GM23338 (cell line): ENCODE data around the gene CHD8. TPM values are rescaled to one million over a fixed set of nuclear protein-coding genes. Genes with fewer than 3 reads are reported as not detected.

Source experiments
- ATAC-seq: fragments of 200-7000 bp; cut with Tn5 transposase; 3 replicates; pipeline ENCODE4 v1.9.1; 2020
- DNase-seq: peaks from one replicate; pipeline ENCODE4 v3.0.0-alpha.2; 2015; ENCODE audit warnings: low spot score
- H2AFZ ChIP-seq: fragments of 200-600 bp; sonication (generic); 2 replicates; pipeline ENCODE4 v1.8.0; 2016; ENCODE audit warnings: antibody characterized with exemption, mild to moderate bottlenecking, moderate library complexity
- H3F3A ChIP-seq: fragments of 200-600 bp; sonication (generic); replicated peaks from 2 replicates; pipeline ENCODE4 v1.8.0; 2017; ENCODE audit warnings: antibody characterized with exemption, mixed run types, low read depth
- H3K27ac ChIP-seq: fragments of 200-600 bp; sonication (generic); 2 replicates; pipeline ENCODE4 v1.6.1; 2016; ENCODE audit warnings: low read depth
- H3K27me3 ChIP-seq: fragments of 200-600 bp; sonication (generic); 2 replicates; pipeline ENCODE4 v1.8.0; 2016; ENCODE audit warnings: mild to moderate bottlenecking, mixed run types, moderate library complexity; ENCODE audit not compliant: insufficient read depth
- H3K36me3 ChIP-seq: fragments of 200-600 bp; sonication (generic); 2 replicates; pipeline ENCODE4 v1.8.0; 2016; ENCODE audit warnings: mild to moderate bottlenecking; ENCODE audit not compliant: insufficient read depth
- H3K4me1 ChIP-seq: fragments of 200-600 bp; sonication (generic); 2 replicates; pipeline ENCODE4 v1.8.0; 2016; ENCODE audit warnings: mild to moderate bottlenecking, moderate library complexity; ENCODE audit not compliant: insufficient read depth
- H3K4me2 ChIP-seq: fragments of 200-600 bp; sonication (generic); 2 replicates; pipeline ENCODE4 v1.7.1; 2017; ENCODE audit warnings: mixed run types
- H3K4me3 ChIP-seq: fragments of 200-600 bp; sonication (generic); 2 replicates; pipeline ENCODE4 v1.6.1; 2016; ENCODE audit warnings: mixed run types
- H3K79me2 ChIP-seq: fragments of 200-600 bp; sonication (generic); replicated peaks from 2 replicates; pipeline ENCODE4 v1.8.0; 2017; ENCODE audit warnings: mild to moderate bottlenecking; ENCODE audit not compliant: insufficient read depth
- H3K9me2 ChIP-seq: fragments of 200-600 bp; sonication (generic); 2 replicates; pipeline ENCODE4 v1.8.0; 2017; ENCODE audit not compliant: insufficient read depth
- H4K20me1 ChIP-seq: fragments of 200-600 bp; sonication (generic); replicated peaks from 2 replicates; pipeline ENCODE4 v1.8.0; 2017; ENCODE audit warnings: mild to moderate bottlenecking; ENCODE audit not compliant: insufficient read depth
- H3K27ac Mint-ChIP-seq: 2 replicates; pipeline ENCODE4 v1.8.0; 2020; ENCODE audit warnings: inconsistent platforms, mild to moderate bottlenecking, moderate library complexity, mixed read lengths
- H3K27me3 Mint-ChIP-seq: 3 replicates; pipeline ENCODE4 v1.8.0; 2022; ENCODE audit warnings: low read depth, mild to moderate bottlenecking, moderate library complexity, mixed read lengths, inconsistent platforms; ENCODE audit not compliant: insufficient read depth, poor library complexity
- H3K36me3 Mint-ChIP-seq: 3 replicates; pipeline ENCODE4 v1.8.0; 2021; ENCODE audit warnings: low read depth, mild to moderate bottlenecking, inconsistent platforms, moderate library complexity, mixed read lengths
- H3K4me1 Mint-ChIP-seq: 3 replicates; pipeline ENCODE4 v1.8.0; 2020; ENCODE audit warnings: mild to moderate bottlenecking, inconsistent platforms, mixed read lengths
- H3K4me3 Mint-ChIP-seq: 3 replicates; pipeline ENCODE4 v1.8.0; 2021; ENCODE audit warnings: moderate library complexity, mild to moderate bottlenecking, inconsistent platforms, mixed read lengths
- H3K9me3 Mint-ChIP-seq: 3 replicates; pipeline ENCODE4 v1.8.0; 2020; ENCODE audit warnings: moderate library complexity, mild to moderate bottlenecking, inconsistent platforms, mixed read lengths
- CREB1 ChIP-seq: fragments of 250-450 bp; sonication (Bioruptor Pico); IDR thresholded peaks from 2 replicates; pipeline ENCODE4 v1.5.0; 2020; ENCODE audit warnings: low read depth, mild to moderate bottlenecking, moderate library complexity
- EZH2 ChIP-seq: fragments of 200-600 bp; sonication (generic); IDR thresholded peaks from one replicate; pipeline ENCODE4 v1.8.0; 2017; ENCODE audit warnings: antibody characterized with exemption, mild to moderate bottlenecking, low read depth; ENCODE audit not compliant: unreplicated experiment
- JUNB ChIP-seq: IDR thresholded peaks from one replicate; pipeline ENCODE4 v1.6.1; 2016; ENCODE audit warnings: antibody characterized with exemption; ENCODE audit not compliant: unreplicated experiment
- NANOG ChIP-seq: IDR thresholded peaks from 2 replicates; pipeline ENCODE4 v1.6.1; 2016; ENCODE audit warnings: antibody characterized with exemption, borderline replicate concordance
- STAT1 ChIP-seq: IDR thresholded peaks from one replicate; pipeline ENCODE4 v1.6.1; 2016; ENCODE audit warnings: antibody characterized with exemption; ENCODE audit not compliant: unreplicated experiment
- ZNF114 ChIP-seq: fragments of 250-450 bp; sonication (Bioruptor Pico); IDR thresholded peaks from 2 replicates; pipeline ENCODE4 v1.5.0; 2020; ENCODE audit warnings: mild to moderate bottlenecking, moderate library complexity
- polyA plus RNA-seq: library from polyadenylated mRNA; unstranded; fragments of >200 nt; fragmentation: Nextera tagmentation; extraction: Ambion mirVana; gene quantifications from 2 replicates; pipeline ENCODE4 v1.2.1, GENCODE V29; 2016
- total RNA-seq: library from RNA; depleted of rRNA; stranded (reverse); fragments of >200 nt; shearing (Covaris generic); gene quantifications from 2 replicates; pipeline ENCODE4 v1.2.3, GENCODE V29; 2014
- TF ChIP-seq, protein P1 (sequence below): fragments of 250-450 bp; sonication (Bioruptor Pico); IDR thresholded peaks from 2 replicates; pipeline ENCODE4 v1.5.0; 2020; ENCODE audit warnings: mild to moderate bottlenecking, moderate library complexity
- TF ChIP-seq, protein P2 (sequence below): IDR thresholded peaks from one replicate; pipeline ENCODE4 v1.6.1; 2018; ENCODE audit warnings: antibody characterized with exemption; ENCODE audit not compliant: unreplicated experiment

The CHD8 gene
- total and polyA plus RNA-seq, 2 experiments from 2014 or later = 96.2 to 129 TPM

DNA sequence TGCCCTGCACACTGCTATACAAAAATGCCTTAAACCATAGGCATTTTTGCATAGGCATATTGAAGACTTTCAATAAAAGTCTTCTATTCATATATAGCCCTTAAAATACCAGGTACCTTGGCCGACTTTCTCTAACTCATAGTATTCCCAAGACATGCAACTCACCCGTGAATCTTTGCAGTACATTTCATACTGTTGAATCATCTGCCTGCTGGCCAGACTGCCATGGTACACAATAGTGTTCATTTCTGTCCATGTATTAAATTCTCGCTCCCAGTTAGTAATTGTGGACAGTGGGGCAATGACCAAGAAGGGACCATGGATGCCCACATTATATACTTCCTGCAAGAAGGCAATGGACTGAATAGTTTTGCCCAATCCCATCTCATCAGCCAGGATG lies 47.8 kb downstream of the CHD8 start:
- H3K4me3 Mint-ChIP-seq = no peak overlapping the region
- Histone ChIP-seq H3K4me2 (no peak overlapping the region), H3K79me2 (no peaks in the 10 kb centered on the region), H3K27ac (no peak overlapping the region), H2AFZ (no peak overlapping the region), H3K4me3 (no peak overlapping the region), H3K36me3 (peaks cover 98% of the 10 kb centered on the region), H4K20me1 (peaks cover 18% of the 10 kb centered on the region), H3F3A (peaks cover 19% of the 10 kb centered on the region; the same call in 1 of the 2 replicates), H3K27me3 (no peaks in the 10 kb centered on the region), H3K4me1 (no peaks in the 10 kb centered on the region), H3K9me2 (no peaks in the 10 kb centered on the region)
- H3K27ac Mint-ChIP-seq = no peak overlapping the region
- H3K9me3 Mint-ChIP-seq = no peaks in the 10 kb centered on the region
- ATAC-seq = no peak
- DNase-seq = no peak
- H3K4me1 Mint-ChIP-seq = no peaks in the 10 kb centered on the region
- TF ChIP-seq, protein P1, sequence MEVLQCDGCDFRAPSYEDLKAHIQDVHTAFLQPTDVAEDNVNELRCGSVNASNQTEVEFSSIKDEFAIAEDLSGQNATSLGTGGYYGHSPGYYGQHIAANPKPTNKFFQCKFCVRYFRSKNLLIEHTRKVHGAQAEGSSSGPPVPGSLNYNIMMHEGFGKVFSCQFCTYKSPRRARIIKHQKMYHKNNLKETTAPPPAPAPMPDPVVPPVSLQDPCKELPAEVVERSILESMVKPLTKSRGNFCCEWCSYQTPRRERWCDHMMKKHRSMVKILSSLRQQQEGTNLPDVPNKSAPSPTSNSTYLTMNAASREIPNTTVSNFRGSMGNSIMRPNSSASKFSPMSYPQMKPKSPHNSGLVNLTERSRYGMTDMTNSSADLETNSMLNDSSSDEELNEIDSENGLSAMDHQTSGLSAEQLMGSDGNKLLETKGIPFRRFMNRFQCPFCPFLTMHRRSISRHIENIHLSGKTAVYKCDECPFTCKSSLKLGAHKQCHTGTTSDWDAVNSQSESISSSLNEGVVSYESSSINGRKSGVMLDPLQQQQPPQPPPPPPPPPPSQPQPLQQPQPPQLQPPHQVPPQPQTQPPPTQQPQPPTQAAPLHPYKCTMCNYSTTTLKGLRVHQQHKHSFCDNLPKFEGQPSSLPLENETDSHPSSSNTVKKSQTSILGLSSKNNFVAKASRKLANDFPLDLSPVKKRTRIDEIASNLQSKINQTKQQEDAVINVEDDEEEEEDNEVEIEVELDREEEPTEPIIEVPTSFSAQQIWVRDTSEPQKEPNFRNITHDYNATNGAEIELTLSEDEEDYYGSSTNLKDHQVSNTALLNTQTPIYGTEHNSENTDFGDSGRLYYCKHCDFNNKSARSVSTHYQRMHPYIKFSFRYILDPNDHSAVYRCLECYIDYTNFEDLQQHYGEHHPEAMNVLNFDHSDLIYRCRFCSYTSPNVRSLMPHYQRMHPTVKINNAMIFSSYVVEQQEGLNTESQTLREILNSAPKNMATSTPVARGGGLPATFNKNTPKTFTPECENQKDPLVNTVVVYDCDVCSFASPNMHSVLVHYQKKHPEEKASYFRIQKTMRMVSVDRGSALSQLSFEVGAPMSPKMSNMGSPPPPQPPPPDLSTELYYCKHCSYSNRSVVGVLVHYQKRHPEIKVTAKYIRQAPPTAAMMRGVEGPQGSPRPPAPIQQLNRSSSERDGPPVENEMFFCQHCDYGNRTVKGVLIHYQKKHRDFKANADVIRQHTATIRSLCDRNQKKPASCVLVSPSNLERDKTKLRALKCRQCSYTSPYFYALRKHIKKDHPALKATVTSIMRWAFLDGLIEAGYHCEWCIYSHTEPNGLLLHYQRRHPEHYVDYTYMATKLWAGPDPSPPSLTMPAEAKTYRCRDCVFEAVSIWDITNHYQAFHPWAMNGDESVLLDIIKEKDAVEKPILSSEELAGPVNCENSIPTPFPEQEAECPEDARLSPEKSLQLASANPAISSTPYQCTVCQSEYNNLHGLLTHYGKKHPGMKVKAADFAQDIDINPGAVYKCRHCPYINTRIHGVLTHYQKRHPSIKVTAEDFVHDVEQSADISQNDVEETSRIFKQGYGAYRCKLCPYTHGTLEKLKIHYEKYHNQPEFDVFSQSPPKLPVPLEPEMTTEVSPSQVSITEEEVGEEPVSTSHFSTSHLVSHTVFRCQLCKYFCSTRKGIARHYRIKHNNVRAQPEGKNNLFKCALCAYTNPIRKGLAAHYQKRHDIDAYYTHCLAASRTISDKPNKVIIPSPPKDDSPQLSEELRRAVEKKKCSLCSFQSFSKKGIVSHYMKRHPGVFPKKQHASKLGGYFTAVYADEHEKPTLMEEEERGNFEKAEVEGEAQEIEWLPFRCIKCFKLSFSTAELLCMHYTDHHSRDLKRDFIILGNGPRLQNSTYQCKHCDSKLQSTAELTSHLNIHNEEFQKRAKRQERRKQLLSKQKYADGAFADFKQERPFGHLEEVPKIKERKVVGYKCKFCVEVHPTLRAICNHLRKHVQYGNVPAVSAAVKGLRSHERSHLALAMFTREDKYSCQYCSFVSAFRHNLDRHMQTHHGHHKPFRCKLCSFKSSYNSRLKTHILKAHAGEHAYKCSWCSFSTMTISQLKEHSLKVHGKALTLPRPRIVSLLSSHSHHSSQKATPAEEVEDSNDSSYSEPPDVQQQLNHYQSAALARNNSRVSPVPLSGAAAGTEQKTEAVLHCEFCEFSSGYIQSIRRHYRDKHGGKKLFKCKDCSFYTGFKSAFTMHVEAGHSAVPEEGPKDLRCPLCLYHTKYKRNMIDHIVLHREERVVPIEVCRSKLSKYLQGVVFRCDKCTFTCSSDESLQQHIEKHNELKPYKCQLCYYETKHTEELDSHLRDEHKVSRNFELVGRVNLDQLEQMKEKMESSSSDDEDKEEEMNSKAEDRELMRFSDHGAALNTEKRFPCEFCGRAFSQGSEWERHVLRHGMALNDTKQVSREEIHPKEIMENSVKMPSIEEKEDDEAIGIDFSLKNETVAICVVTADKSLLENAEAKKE (CRISPR knock-in tag) = no peak
- no peak for TF ChIP-seq EZH2
- no peak for TF ChIP-seq NANOG
- no peak for TF ChIP-seq ZNF114
- no peak for TF ChIP-seq STAT1
- TF ChIP-seq JUNB = no peak
- TF ChIP-seq CREB1 (CRISPR knock-in tag) = no peak
- TF ChIP-seq, protein P2, sequence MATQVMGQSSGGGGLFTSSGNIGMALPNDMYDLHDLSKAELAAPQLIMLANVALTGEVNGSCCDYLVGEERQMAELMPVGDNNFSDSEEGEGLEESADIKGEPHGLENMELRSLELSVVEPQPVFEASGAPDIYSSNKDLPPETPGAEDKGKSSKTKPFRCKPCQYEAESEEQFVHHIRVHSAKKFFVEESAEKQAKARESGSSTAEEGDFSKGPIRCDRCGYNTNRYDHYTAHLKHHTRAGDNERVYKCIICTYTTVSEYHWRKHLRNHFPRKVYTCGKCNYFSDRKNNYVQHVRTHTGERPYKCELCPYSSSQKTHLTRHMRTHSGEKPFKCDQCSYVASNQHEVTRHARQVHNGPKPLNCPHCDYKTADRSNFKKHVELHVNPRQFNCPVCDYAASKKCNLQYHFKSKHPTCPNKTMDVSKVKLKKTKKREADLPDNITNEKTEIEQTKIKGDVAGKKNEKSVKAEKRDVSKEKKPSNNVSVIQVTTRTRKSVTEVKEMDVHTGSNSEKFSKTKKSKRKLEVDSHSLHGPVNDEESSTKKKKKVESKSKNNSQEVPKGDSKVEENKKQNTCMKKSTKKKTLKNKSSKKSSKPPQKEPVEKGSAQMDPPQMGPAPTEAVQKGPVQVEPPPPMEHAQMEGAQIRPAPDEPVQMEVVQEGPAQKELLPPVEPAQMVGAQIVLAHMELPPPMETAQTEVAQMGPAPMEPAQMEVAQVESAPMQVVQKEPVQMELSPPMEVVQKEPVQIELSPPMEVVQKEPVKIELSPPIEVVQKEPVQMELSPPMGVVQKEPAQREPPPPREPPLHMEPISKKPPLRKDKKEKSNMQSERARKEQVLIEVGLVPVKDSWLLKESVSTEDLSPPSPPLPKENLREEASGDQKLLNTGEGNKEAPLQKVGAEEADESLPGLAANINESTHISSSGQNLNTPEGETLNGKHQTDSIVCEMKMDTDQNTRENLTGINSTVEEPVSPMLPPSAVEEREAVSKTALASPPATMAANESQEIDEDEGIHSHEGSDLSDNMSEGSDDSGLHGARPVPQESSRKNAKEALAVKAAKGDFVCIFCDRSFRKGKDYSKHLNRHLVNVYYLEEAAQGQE = no peak
- peaks cover 95% of the 10 kb centered on the region for H3K36me3 Mint-ChIP-seq
- peaks cover 5% of the 10 kb centered on the region for H3K27me3 Mint-ChIP-seq
